ENCODE measurements around the gene RD3L.

RD3L gene

GRCh38 chr14:103892247-103892646, 50.1 kb downstream of the RD3L start:
- no peak for DNase-seq

- no peak for DNase-seq
These were observed 50.6 kb downstream of the RD3L start for GRCh38 chr14:103891667-103892215.

GRCh38 chr14:103890821-103891666, 51.3 kb downstream of the RD3L start:
- DNase-seq = no peak
